Cardiac atrium fibroblast (primary cell): ENCODE data around the gene CYP2C18. TPM values are rescaled to one million over a fixed set of nuclear protein-coding genes. Genes with fewer than 3 reads are reported as not detected.

Experiments used
- total RNA-seq: library from RNA; depleted of rRNA; stranded (reverse); fragments of >200 nt; gene quantifications from 2 replicates; pipeline ENCODE4 v1.2.3, GENCODE V29; 2015

CYP2C18 gene
- total RNA-seq: not detected in 2 replicates

DNA sequence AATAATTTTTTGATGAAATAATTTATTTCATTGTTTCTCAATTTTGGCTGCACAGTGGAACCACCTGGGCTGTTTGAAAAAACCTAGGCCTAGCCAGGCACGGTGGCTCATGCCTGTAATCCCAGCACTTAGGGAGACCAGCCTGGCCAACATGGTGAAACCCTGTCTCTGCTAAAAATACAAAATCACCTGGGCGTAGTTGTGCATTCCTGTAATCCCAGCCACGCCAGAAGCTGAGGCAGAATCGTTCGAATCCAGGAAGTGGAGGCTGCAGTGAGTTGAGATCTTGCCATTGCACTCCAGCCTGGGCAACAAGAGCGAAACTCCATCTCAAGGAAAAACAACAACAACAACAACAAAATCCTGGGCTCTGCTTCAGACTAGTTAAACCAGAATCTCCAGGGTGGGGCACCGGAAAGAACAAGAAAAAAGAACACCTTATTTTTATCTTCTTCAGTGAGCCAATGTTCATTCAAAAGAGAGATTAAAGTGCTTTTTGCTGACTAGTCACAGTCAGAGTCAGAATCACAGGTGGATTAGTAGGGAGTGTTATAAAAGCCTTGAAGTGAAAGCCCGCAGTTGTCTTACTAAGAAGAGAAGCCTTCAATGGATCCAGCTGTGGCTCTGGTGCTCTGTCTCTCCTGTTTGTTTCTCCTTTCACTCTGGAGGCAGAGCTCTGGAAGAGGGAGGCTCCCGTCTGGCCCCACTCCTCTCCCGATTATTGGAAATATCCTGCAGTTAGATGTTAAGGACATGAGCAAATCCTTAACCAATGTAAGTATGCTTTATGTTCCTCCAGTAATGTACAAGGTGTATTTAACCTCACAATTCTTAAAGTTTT lies at the start of gene CYP2C18:
Gene CYP2C18, plus strand, starts transcription at position 516 of the 841 bp plus-strand sequence. Its CDS starts 91 bp downstream, at position 607.

DNA sequence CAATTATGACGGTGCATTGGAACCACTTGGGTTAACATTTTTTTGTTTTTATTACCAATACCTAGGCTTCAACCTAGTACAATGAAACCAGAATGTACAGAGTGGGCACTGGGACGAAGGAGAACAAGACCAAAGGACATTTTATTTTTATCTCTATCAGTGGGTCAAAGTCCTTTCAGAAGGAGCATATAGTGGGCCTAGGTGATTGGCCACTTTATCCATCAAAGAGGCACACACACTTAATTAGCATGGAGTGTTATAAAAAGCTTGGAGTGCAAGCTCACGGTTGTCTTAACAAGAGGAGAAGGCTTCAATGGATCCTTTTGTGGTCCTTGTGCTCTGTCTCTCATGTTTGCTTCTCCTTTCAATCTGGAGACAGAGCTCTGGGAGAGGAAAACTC lies 78.9 kb downstream of the CYP2C18 start, which contains the start of gene CYP2C19:
Gene CYP2C19, plus strand, starts transcription at position 289 of the 400 bp plus-strand sequence. Its CDS starts 25 bp downstream, at position 314.

Other genes with a start within 250 kb of the CYP2C18 start
- 7.8 and 20.9 TPM in 2 replicates for gene HELLS, start 137.9 kb upstream of the CYP2C18 start, total RNA-seq
- gene CYP2C19, start 79.0 kb downstream of the CYP2C18 start, total RNA-seq: not detected in 2 replicates